SU-DHL-6 (cell line): ENCODE results near the gene TEKT4.

Source experiments
- CTCF ChIP-seq: fragments of 200-600 bp; sonication (generic); IDR thresholded peaks from one replicate; pipeline ENCODE4 v1.5.1; 2017; ENCODE audit warnings: antibody characterized with exemption, mild to moderate bottlenecking, low read length, moderate library complexity; ENCODE audit not compliant: insufficient read depth, poor library complexity, severe bottlenecking
- EZH2phosphoT487 ChIP-seq: fragments of 200-600 bp; sonication (generic), shearing (Covaris generic); conservative IDR thresholded peaks from 2 replicates; pipeline ENCODE4 v1.6.1; 2018; ENCODE audit warnings: mild to moderate bottlenecking, antibody characterized with exemption, low read length, moderate library complexity, mixed read lengths

GRCh38 chr2:94872676-94873361 is 1.6 kb downstream of the TEKT4 start:
- no peak for TF ChIP-seq CTCF
- TF ChIP-seq EZH2phosphoT487, result no peak
